PFSK-1 (cell line): ENCODE data around the gene EXOC6.

ENCODE experiments used
- POLR2AphosphoS5 ChIP-seq: IDR thresholded peaks from 2 replicates; pipeline ENCODE4 v1.6.1; 2012; ENCODE audit warnings: low read depth, mild to moderate bottlenecking, control low read depth, low read length, moderate library complexity
- REST ChIP-seq, 2 experiments: IDR thresholded peaks; 2 replicates each; pipeline versions ENCODE4 v1.6.1 to v1.8.0; 2011 to 2012; ENCODE audit warnings: low read depth in 2 of 2, low read length in 2 of 2, control low read depth in 1 of 2, inconsistent platforms in 1 of 2, mild to moderate bottlenecking in 1 of 2, moderate library complexity in 1 of 2; ENCODE audit not compliant: insufficient read depth in 1 of 2
- TAF1 ChIP-seq: IDR thresholded peaks from 2 replicates; pipeline ENCODE4 v1.6.1; 2012; ENCODE audit warnings: low read length, control low read depth, borderline replicate concordance; ENCODE audit not compliant: insufficient read depth

DNA sequence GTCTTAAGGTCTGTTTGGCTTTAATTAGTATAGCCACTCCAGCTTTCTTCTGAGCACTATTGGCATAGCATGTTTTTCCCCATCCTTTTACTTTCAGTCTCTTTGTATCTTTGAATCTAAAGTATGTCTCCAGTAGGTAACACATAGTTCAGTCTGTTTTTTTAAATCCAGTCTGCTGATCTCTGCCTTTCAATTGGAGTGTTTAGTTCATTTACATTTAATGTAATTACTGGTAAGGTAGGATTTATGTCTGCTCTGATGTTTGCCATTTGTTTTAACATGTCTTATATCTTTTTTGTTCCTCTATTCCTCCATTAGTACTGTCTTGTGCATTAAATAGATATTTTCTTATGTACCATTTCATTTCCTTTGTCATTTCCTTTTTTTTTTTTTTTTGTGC lies 72.5 kb downstream of the EXOC6 start:
- TF ChIP-seq POLR2AphosphoS5 = no peak
- no peak for TF ChIP-seq REST (IDR thresholded peaks at IDR 0.05; ENCODE audit: insufficient read depth in 1 of 2, low read depth in 2 of 2, low read length in 2 of 2)
- TF ChIP-seq TAF1 = no peak
